Measurements from ENCODE around the gene NUDCD2. TPM values are rescaled to one million over a fixed set of nuclear protein-coding genes. Genes with fewer than 3 reads are reported as not detected.

NUDCD2 gene
- total and polyA plus RNA-seq, 9 of the 15 experiments (the other 6 are each of a cell fraction or from before 2014, with no cell fraction given), result 14.6 to 76.9 (median 32.5) TPM

GRCh38 chr5:163437309-163438182 lies 22.4 kb downstream of the NUDCD2 start, which contains the start of gene CCNG1 (continued):
- TF ChIP-seq AFF4 (CRISPR knock-in tag; IDR thresholded peaks at IDR 0.05), result no peak; the same call in 1 of the 2 replicates
- TF ChIP-seq MYBL2 (IDR thresholded peaks at IDR 0.05; ENCODE audit: low read depth), result peak; percentile 72
- no peak for TF ChIP-seq MYBL2 (CRISPR knock-in tag; IDR thresholded peaks at IDR 0.05; ENCODE audit: borderline replicate concordance)
- TF ChIP-seq POLR2AphosphoS5 (IDR thresholded peaks at IDR 0.05; ENCODE audit: control insufficient read depth, insufficient read depth, low read depth, low read length), result peak; percentile 93
- no peak for TF ChIP-seq CCAR2 (IDR thresholded peaks at IDR 0.05; ENCODE audit: low read depth, low read length)
- TF ChIP-seq ZMIZ1 (IDR thresholded peaks at IDR 0.05; ENCODE audit: low read depth in 2 of 2, low read length in 2 of 2), result peak in 1 of 2 experiments; percentile 22; a peak in 1 of 4 replicates
- TF ChIP-seq CHAMP1 (IDR thresholded peaks at IDR 0.05), result 0 out of 2 replicates have a peak, but pooled peaks have one; percentile 29
- TF ChIP-seq BACH1 (tag; IDR thresholded peaks at IDR 0.05), result no peak
- no peak for TF ChIP-seq ZNF217 (CRISPR knock-in tag; IDR thresholded peaks at IDR 0.05)
- TF ChIP-seq PHB (CRISPR knock-in tag; IDR thresholded peaks at IDR 0.05), result no peak
- no peak for TF ChIP-seq ZBTB1 (CRISPR knock-in tag; IDR thresholded peaks at IDR 0.05; ENCODE audit: borderline replicate concordance, low read depth)
- no peak for TF ChIP-seq ZNF316 (IDR thresholded peaks at IDR 0.05)
- TF ChIP-seq NCOA6 (IDR thresholded peaks at IDR 0.05), result no peak
- peak; percentile 98 for TF ChIP-seq TBP (optimal IDR thresholded peaks at IDR 0.05; ENCODE audit: low read depth, low read length)

Data from K562 (cell line).